PC-3 (cell line): ENCODE measurements around the gene ENTPD7. TPM values are rescaled to one million over a fixed set of nuclear protein-coding genes. Genes with fewer than 3 reads are reported as not detected.

Experiments
- ATAC-seq: fragments of 200-7000 bp; cut with Tn5 transposase; 2 replicates; pipeline ENCODE4 v1.9.1; 2020; ENCODE audit warnings: mild to moderate bottlenecking, moderate library complexity
- BruUV-seq: library from RNA; stranded (reverse); fragments of 400-500 nt; replicated peaks from 2 replicates; lab custom pipeline; 2021; lab: Mats Ljungman, UMichigan
- CTCF ChIA-PET: fragments of 300-600 bp; sonication (Branson Sonifier 250); formaldehyde crosslinking; loops from one replicate; lab custom pipeline; 2022; ENCODE audit warnings: antibody characterized with exemption; lab: Charles Lee
- POLR2A ChIA-PET: fragments of 300-600 bp; sonication (Branson Sonifier 250); formaldehyde crosslinking; loops from one replicate; lab custom pipeline; 2022; ENCODE audit warnings: antibody characterized with exemption; ENCODE audit not compliant: unreplicated experiment; lab: Charles Lee
- DNase-seq: peaks from one replicate; pipeline ENCODE4 v3.0.0-alpha.2; 2015
- H2AFZ ChIP-seq: fragments of 300-600 bp; sonication (generic); 2 replicates; pipeline ENCODE4 v1.6.0; 2016; ENCODE audit warnings: antibody characterized with exemption, low read length
- H3F3A ChIP-seq: fragments of 300-600 bp; sonication (generic); one replicate; pipeline ENCODE4 v1.6.0; 2017; ENCODE audit warnings: antibody characterized with exemption, low read length, control low read depth, mild to moderate bottlenecking; ENCODE audit not compliant: unreplicated experiment
- H3K27ac ChIP-seq: fragments of 300-600 bp; sonication (generic); 2 replicates; pipeline ENCODE4 v1.5.1; 2016; ENCODE audit warnings: mild to moderate bottlenecking, low read length
- H3K27me3 ChIP-seq: fragments of 300-600 bp; sonication (generic); 2 replicates; pipeline ENCODE4 v1.6.1; 2016; ENCODE audit warnings: low read length, mixed read lengths
- H3K36me3 ChIP-seq: fragments of 300-600 bp; sonication (generic); 2 replicates; pipeline ENCODE4 v1.6.1; 2016; ENCODE audit warnings: low read depth, mixed run types, low read length, mixed read lengths
- H3K4me1 ChIP-seq: fragments of 300-600 bp; sonication (generic); 2 replicates; pipeline ENCODE4 v1.5.1; 2016; ENCODE audit warnings: low read length; ENCODE audit not compliant: insufficient read depth
- H3K4me2 ChIP-seq: fragments of 300-600 bp; sonication (generic); 2 replicates; pipeline ENCODE4 v1.6.0; 2016; ENCODE audit warnings: low read length
- H3K4me3 ChIP-seq: fragments of 300-600 bp; sonication (generic); 2 replicates; pipeline ENCODE4 v1.5.1; 2016; ENCODE audit warnings: mild to moderate bottlenecking, low read length, mixed read lengths
- H3K79me2 ChIP-seq: fragments of 300-600 bp; sonication (generic); 2 replicates; pipeline ENCODE4 v1.6.1; 2017; ENCODE audit warnings: low read length, mixed read lengths
- H3K9ac ChIP-seq: fragments of 300-600 bp; sonication (generic); 2 replicates; pipeline ENCODE4 v1.6.0; 2016; ENCODE audit warnings: mild to moderate bottlenecking, low read length
- H3K9me2 ChIP-seq: fragments of 300-600 bp; sonication (generic); replicated peaks from 2 replicates; pipeline ENCODE4 v1.6.1; 2016; ENCODE audit warnings: mixed run types, low read length, mixed read lengths
- H3K9me3 ChIP-seq: fragments of 300-600 bp; sonication (generic); 2 replicates; pipeline ENCODE4 v1.6.1; 2016; ENCODE audit warnings: low read length, mixed read lengths
- H4K20me1 ChIP-seq: fragments of 300-600 bp; sonication (generic); 2 replicates; pipeline ENCODE4 v1.6.1; 2016; ENCODE audit warnings: low read length, mixed read lengths
- CTCF ChIP-seq: fragments of 300-600 bp; sonication (generic); conservative IDR thresholded peaks from 2 replicates; pipeline ENCODE4 v1.5.1; 2017; ENCODE audit warnings: antibody characterized with exemption, low read depth, mild to moderate bottlenecking, low read length
- EZH2 ChIP-seq: fragments of 300-600 bp; sonication (generic); IDR thresholded peaks from one replicate; pipeline ENCODE4 v1.6.1; 2017; ENCODE audit warnings: antibody characterized with exemption, mild to moderate bottlenecking, low read length; ENCODE audit not compliant: unreplicated experiment
- EZH2phosphoT487 ChIP-seq: fragments of 300-600 bp; sonication (generic); IDR thresholded peaks from 2 replicates; pipeline ENCODE4 v1.6.1; 2018; ENCODE audit warnings: mild to moderate bottlenecking, antibody characterized with exemption, low read length, borderline replicate concordance
- intact Hi-C: fragments of 100-400 bp; cut with micrococcal nuclease; formaldehyde crosslinking; loops from 2 replicates; pipeline ENCODE4 v1.9.0; 2023
- total RNA-seq: library from RNA; depleted of rRNA; stranded (reverse); fragments of >200 nt; gene quantifications from 2 replicates; pipeline ENCODE4 v1.2.3, GENCODE V29; 2014

Gene ENTPD7
- total RNA-seq, 1 experiment from 2014 or later = 6.8 TPM

- TF ChIP-seq CTCF (no peak), EZH2 (no peak), EZH2phosphoT487 (no peak)
- H3K36me3 ChIP-seq = no peaks in the 10 kb centered on the region
- ATAC-seq (no peak; the same call in 1 of the 2 replicates), DNase-seq (no peak)
- H3K9ac ChIP-seq = peak overlapping the region; percentile 87
- intact Hi-C loops = loop anchor here (2.0 to 5.0 kb wide), 2 partner anchors 23 to 38 kb away; partner anchors contain the start of gene SLC25A28
- peak overlapping the region; percentile 91 for H3K4me3 ChIP-seq
- no peak overlapping the region for H3K27ac ChIP-seq
- H4K20me1 ChIP-seq = no peaks in the 10 kb centered on the region
- H3K9me2 ChIP-seq = no peaks in the 10 kb centered on the region
- peaks cover 34% of the 10 kb centered on the region for H3K79me2 ChIP-seq
- H3K4me2 ChIP-seq = peak overlapping the region; percentile 97
- peaks cover 24% of the 10 kb centered on the region for H3K4me1 ChIP-seq
- H3K9me3 ChIP-seq = no peaks in the 10 kb centered on the region
- POLR2A ChIA-PET = interaction anchor here (0.6 kb wide), 1 partner anchor 1357 kb away, joined by 4 read pairs; no protein-coding TSS in a partner anchor
- TSS peak; percentile 57 for BruUV-seq
- peak overlapping the region; percentile 90 for H2AFZ ChIP-seq
- CTCF ChIA-PET = no interaction called here
- no peaks in the 10 kb centered on the region for H3K27me3 ChIP-seq
- H3F3A ChIP-seq = no peaks in the 10 kb centered on the region
Observed at GRCh38 chr10:99659868-99660366, 608 bp downstream of the ENTPD7 start.

GRCh38 chr10:99660662-99661376, 1.5 kb downstream of the ENTPD7 start:
- peak overlapping the region; percentile 91 for H3K4me3 ChIP-seq
- peaks cover 34% of the 10 kb centered on the region for H3K79me2 ChIP-seq
- DNase-seq (no peak), ATAC-seq (no peak)
- H3K27me3 ChIP-seq = no peaks in the 10 kb centered on the region
- TSS peak; percentile 59 for BruUV-seq
- no peaks in the 10 kb centered on the region for H3K9me3 ChIP-seq
- H3F3A ChIP-seq = no peaks in the 10 kb centered on the region
- H3K36me3 ChIP-seq = no peaks in the 10 kb centered on the region
- TF ChIP-seq EZH2 (no peak), EZH2phosphoT487 (no peak), CTCF (no peak)
- H4K20me1 ChIP-seq = no peaks in the 10 kb centered on the region
- intact Hi-C loops = no loop called here
- ChIA-PET POLR2A (no interaction called here), CTCF (no interaction called here)
- 0 out of 2 replicates have a peak overlapping the region, but pooled peaks have one; percentile 12 for H3K9ac ChIP-seq
- H3K9me2 ChIP-seq = no peaks in the 10 kb centered on the region
- peak overlapping the region; percentile 75 for H3K27ac ChIP-seq
- H3K4me2 ChIP-seq = peak overlapping the region; percentile 97
- H2AFZ ChIP-seq = no peak overlapping the region
- peaks cover 22% of the 10 kb centered on the region for H3K4me1 ChIP-seq

- Histone ChIP-seq H3K36me3 (no peaks in the 10 kb centered on the region), H4K20me1 (no peaks in the 10 kb centered on the region), H3F3A (no peaks in the 10 kb centered on the region), H3K9me2 (no peaks in the 10 kb centered on the region), H3K4me1 (peaks cover 23% of the 10 kb centered on the region), H3K4me2 (peak overlapping the region; percentile 97), H3K9me3 (no peaks in the 10 kb centered on the region), H3K27ac (peak overlapping the region; percentile 75), H3K4me3 (peak overlapping the region; percentile 91), H3K79me2 (peaks cover 34% of the 10 kb centered on the region), H3K9ac (0 out of 2 replicates have a peak overlapping the region, but pooled peaks have one; percentile 12), H3K27me3 (no peaks in the 10 kb centered on the region), H2AFZ (no peak overlapping the region)
- TF ChIP-seq EZH2phosphoT487 (no peak), CTCF (no peak), EZH2 (no peak)
- intact Hi-C loops = no loop called here
- BruUV-seq = no TSS peak
- DNase-seq = peak; percentile 89
- peak; percentile 41 for ATAC-seq
- ChIA-PET CTCF (no interaction called here), POLR2A (interaction anchor here (0.5 kb wide), 1 partner anchor 83 kb away, joined by 3 read pairs; no protein-coding TSS in a partner anchor)
Observed at GRCh38 chr10:99661377-99661763, 2.1 kb downstream of the ENTPD7 start.
